ENCODE results near the gene PLPP2.

GRCh38 chr19:307111-307531 lies 15.9 kb upstream of the PLPP2 start:
- TF ChIP-seq, protein P1, sequence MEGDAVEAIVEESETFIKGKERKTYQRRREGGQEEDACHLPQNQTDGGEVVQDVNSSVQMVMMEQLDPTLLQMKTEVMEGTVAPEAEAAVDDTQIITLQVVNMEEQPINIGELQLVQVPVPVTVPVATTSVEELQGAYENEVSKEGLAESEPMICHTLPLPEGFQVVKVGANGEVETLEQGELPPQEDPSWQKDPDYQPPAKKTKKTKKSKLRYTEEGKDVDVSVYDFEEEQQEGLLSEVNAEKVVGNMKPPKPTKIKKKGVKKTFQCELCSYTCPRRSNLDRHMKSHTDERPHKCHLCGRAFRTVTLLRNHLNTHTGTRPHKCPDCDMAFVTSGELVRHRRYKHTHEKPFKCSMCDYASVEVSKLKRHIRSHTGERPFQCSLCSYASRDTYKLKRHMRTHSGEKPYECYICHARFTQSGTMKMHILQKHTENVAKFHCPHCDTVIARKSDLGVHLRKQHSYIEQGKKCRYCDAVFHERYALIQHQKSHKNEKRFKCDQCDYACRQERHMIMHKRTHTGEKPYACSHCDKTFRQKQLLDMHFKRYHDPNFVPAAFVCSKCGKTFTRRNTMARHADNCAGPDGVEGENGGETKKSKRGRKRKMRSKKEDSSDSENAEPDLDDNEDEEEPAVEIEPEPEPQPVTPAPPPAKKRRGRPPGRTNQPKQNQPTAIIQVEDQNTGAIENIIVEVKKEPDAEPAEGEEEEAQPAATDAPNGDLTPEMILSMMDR (conservative IDR thresholded peaks at IDR 0.05; ENCODE audit: low read length): no peak
- TF ChIP-seq EZH2phosphoT487 (IDR thresholded peaks at IDR 0.05; ENCODE audit: borderline replicate concordance, low read depth, low read length): no peak

All from OCI-LY7 (cell line).